Spleen (tissue), 7 donors: ENCODE data around the gene NDUFAF8.

Experiments used
- CTCF ChIP-seq, 11 experiments: fragments of 200-600 bp in 7 of 11; fragments of 450-650 bp in 4 of 11; sonication (generic) in 4 of 11; IDR thresholded peaks in 8 of 11; conservative IDR thresholded peaks in 3 of 11; 1 replicate in 7 of 11; 2 replicates in 4 of 11; pipeline versions ENCODE4 v1.4.0 to v1.8.0; 2016 to 2021; ENCODE audit warnings: antibody characterized with exemption in 11 of 11, inconsistent platforms in 4 of 11, mild to moderate bottlenecking in 1 of 11
- POLR2A ChIP-seq, 3 donors: fragments of 450-650 bp; IDR thresholded peaks; one replicate each; pipeline ENCODE4 v1.5.1; 2017; ENCODE audit warnings: antibody characterized with exemption in 3 of 3, mild to moderate bottlenecking in 1 of 3
- POLR2AphosphoS5 ChIP-seq, 3 donors: sonication (generic); formaldehyde crosslinking; IDR thresholded peaks; one replicate each; pipeline ENCODE4 v1.5.1; 2017; ENCODE audit warnings: antibody characterized with exemption in 3 of 3
- donor health status: DM: no; HTN: no; CAD: no; lungs with moderate emphysema.
- donor health status: DM: no; HTN: no; CAD: no.
- donor health status: DM: no; HTN: no; CAD: no.

- TF ChIP-seq CTCF (IDR thresholded peaks at IDR 0.05 in 8 of 11, conservative IDR thresholded peaks at IDR 0.05 in 3 of 11) (no peak), POLR2A (IDR thresholded peaks at IDR 0.05) (no peak), POLR2AphosphoS5 (IDR thresholded peaks at IDR 0.05) (no peak)
Measured at GRCh38 chr17:81208651-81209050, 30.5 kb upstream of the NDUFAF8 start.
